GM18858 (cell line): ENCODE data around the gene SPP1.
"Not testable (repeated sequence)": the region's sequence is repeated elsewhere in the genome, so short reads cannot be mapped to it uniquely, and the experiment has no call there.

Source experiments
- ATAC-seq: cut with Tn5 transposase; IDR thresholded peaks from one replicate; pipeline ENCODE4 v1.9.1; 2021; ENCODE audit not compliant: unreplicated experiment

SPP1 gene

DNA sequence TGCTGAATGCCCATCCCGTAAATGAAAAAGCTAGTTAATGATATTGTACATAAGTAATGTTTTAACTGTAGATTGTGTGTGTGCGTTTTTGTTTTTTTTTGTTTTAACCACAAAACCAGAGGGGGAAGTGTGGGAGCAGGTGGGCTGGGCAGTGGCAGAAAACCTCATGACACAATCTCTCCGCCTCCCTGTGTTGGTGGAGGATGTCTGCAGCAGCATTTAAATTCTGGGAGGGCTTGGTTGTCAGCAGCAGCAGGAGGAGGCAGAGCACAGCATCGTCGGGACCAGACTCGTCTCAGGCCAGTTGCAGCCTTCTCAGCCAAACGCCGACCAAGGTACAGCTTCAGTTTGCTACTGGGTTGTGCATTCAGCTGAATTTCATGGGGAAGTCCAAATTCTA, at the start of gene SPP1:
Gene SPP1, plus strand, starts transcription at position 249 of the 400 bp plus-strand sequence. CDS start 1,182 bp downstream, outside the sequence.
- ATAC-seq, result no peak

DNA sequence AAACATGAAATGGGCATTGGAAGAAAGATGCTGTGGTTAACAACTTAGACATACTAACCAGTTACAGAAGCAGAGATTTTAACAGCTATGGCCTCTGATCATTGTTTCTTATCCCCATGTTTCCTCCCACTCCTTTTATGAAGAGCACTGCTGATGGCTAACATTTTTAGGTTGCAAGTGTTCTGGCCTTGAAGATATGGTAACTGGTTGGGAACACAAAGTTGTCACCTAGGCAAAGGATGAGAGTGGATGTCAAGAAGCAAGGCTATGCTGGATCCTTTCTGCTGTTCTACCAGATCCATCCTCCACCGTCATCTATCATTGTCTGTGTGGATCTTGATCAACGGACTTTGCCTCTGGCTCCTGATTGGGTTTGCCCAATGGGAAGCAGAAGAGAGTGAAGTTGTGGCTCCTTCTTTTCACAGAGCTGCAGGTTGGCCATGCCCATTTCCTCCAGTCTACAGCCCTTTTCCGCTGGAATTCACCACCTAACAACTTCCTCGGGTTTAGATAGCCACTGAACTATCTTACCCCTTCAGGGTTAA, 48.9 kb upstream of the SPP1 start:
- ATAC-seq, result no peak

DNA sequence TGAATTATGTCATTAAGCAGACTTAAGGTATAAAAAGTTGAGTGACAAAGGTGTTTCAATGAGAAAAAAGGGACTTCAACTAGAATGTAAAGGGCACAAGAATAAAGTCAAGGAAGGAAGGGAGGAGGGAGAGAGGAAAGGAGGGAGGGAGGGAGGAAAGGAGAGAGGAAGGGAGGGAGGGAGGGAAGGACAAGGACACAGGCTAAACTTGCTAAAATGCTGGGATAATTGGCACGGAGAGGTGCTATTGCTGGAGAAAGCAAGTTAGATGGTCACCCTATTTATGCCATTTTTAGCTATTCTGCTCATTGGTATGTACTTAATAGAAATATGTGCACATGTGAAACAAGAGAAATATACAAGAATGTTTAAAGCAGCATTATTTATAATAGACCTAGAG, 44.9 kb upstream of the SPP1 start:
- no peak for ATAC-seq

DNA sequence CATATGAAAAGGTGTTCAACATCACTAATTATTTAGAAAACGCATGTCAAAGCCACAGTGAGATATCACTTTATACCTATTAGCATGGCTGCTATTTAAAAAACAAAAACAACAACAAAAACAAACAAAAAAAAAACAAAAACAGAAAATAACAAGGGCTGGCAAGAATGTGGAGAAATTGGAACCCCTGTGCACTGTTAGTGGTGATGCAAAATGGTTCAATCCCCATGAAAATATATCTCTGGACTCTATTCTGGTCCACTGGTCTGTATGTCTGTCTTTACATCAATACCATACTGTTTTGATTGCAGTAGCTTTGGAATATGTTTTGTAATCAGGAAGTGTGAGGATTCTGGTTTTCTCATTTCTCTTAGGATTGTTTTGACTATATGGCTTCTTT, 43.6 kb upstream of the SPP1 start:
- no peak for ATAC-seq

DNA sequence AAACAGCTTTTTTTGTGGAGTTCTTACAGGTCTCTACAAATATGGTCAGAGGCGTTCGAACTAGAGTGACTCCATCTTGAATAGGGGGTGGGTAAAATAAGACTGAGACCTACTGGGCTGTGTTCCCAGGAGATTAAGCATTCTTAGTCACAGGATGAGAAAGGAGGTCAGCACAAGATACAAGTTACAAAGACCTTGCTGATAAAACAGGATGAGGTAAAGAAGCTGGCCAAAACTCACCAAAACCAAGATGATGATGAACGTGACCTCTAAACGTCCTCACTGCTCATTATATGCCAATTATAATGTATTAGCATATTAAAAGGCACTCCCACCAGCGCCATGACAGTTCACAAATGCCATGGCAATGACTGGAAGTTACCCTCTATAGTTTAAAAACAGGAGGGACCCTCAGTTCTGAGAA, 42.8 kb upstream of the SPP1 start:
- ATAC-seq, result no peak

DNA sequence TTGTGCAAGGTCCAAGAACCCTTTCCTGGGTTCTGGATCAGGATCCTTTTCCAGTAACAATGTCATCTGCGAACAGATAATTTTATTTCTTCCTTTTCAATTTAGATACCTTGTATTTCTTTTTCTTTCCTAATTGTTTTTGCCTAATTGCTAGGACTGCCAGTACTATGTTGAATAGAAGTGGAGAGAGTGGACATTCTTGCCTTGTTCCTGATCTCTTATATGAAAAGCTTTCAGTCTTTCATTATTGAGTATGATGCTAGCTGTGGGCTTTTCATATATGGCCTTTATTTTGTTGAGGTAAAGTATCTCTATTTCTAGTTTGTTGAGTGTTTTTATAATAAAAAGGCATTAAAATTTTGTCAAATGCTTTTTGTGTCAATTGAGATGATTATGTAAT, 42.2 kb upstream of the SPP1 start:
- ATAC-seq, result no peak

DNA sequence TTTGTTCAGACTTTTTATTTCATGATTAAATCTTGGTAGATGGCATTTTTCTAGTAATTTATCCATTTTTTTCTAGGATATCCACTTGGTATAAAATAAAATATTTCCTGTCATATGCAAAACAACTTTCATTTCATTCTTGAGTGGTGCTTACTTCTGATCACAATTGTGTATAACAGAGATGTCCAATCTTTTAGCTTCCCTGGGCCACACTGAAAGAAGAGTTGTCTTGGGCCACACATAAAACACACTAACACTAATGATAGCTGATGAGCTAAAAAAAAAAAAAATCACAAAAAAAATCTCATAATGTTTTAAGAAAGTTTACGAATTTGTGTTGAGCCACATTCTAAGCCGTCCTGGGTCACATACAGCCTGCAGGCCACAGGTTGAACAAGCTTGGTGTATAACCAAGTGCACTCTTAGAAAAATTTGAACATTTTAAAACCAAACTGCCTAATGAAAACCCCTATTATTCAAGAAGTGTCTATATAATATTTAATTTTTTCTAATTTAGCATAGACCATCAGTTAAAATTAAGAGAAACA, 41.3 kb upstream of the SPP1 start:
- no peak for ATAC-seq

DNA sequence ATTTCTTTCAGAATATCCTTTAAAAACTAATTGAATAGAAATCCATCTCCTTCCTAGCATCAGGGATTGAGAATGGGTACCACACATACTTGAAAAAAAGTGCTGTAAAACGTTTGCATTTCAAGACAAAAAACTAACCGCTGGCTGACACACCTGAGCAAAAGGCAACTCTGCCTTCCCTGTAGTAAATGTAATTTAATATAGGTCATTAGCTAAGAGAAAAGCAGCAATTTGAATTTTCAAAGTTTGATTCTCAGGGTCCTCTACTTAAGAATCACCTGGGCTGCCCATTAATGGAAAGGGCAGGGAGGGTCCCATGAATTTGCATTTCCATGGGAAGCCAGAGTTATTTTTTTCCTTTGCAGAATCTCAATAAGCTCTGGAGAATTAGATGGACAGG, 40.5 kb upstream of the SPP1 start:
- ATAC-seq, result no peak

DNA sequence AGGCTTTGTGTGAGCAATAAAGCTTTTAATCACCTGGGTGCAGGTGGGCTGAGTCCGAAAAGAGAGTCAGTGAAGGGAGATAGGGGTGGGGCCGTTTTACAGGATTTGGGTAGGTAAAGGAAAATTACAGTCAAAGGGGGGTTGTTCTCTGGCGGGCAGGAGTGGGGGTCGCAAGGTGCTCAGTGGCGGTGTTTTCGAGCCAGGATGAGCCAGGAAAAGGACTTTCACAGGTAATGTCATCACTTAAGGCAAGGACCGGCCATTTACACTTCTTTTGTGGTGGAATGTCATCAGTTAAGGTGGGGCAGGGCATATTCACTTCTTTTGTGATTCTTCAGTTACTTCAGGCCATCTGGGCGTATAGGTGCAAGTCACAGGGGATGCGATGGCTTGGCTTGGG, 39.6 kb upstream of the SPP1 start:
- not testable (repeated sequence) for ATAC-seq

DNA sequence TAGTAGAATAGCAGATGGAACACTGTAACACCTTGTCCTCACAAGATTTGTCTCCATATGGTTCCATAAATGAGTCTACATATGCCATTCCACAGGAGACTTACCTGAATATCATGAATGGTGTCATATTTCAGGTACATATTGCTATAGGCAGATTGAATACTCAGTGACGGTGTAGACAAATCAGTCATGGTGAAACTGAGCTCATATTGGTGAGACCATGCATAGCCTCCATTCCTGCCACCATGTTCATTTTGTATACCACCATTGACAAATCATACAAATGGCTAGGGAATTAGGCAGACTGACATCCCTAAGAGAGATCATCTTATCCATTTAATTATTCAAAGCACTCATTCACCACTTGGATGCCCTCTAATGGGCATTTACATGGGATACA, 38.0 kb upstream of the SPP1 start:
- no peak for ATAC-seq

DNA sequence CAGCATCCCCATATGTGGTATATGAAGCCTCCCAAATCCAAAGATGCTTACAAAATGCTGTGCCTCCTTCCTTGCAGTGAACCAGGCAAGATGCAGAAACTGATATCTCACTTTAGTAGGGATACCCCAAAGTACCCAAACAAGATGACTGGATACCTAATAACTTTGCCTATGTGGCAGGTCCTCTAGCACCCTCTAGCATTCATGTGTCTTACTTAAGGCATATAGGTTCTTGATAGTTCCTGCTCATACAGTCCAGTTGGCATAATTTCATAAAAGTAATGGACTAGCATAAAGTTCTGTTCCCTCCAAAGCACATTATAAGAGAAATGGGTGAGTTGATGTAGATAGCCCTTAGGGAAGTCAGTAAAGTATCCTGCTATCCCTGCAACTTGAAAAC, 36.8 kb upstream of the SPP1 start:
- no peak for ATAC-seq

DNA sequence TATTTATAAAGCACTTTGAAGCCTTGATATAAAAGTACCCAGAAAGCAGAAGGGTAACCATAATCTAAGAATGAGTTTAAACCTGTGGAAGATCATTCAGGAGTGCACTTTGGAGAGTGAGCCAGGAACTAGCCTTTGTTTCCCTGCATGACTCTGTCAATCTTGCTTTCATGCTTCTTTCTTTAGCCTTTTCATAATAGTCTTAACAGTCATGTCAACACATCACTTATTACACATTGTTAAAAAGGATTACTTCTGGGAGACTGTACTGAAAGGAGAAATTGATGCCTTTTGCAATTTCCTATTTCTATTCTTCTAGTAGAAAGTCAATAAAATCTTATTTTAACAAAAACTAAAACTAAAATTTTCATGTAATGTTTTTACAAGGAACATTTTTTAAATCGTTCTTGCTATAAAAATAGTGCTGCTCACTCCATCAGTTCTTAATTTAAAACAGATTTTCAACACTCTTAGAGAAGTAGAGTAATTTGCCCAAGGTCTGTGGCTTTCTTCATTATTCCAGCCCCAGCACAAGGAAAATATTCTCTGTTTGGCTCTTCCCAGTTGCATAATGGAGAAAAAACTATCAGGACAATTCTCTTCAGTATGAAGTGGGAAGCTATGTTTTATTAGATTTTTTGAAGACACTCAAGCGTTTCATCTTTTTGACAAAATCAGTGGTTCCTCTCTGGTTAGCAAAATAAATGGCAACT, 35.4 kb upstream of the SPP1 start:
- ATAC-seq, result no peak

DNA sequence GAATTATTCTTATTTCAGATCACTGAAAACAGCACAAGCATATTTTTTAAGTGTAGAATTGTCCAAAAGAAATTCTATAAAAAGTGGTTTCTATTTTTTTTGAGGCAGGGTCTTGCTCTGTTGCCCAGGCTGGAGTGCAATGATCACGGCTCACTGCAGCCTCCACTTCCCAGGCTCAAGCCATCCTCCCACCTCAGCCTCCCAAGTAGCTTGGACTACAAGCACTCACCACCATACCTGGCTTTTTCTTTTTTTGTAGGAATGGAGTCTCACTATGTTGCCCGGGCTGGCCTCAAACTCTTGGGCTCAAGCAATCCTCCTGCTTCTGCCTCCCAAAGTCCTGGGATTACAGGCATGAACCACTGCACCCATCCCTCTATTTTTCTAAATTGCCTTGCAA, 34.7 kb upstream of the SPP1 start:
- not testable (repeated sequence) for ATAC-seq

DNA sequence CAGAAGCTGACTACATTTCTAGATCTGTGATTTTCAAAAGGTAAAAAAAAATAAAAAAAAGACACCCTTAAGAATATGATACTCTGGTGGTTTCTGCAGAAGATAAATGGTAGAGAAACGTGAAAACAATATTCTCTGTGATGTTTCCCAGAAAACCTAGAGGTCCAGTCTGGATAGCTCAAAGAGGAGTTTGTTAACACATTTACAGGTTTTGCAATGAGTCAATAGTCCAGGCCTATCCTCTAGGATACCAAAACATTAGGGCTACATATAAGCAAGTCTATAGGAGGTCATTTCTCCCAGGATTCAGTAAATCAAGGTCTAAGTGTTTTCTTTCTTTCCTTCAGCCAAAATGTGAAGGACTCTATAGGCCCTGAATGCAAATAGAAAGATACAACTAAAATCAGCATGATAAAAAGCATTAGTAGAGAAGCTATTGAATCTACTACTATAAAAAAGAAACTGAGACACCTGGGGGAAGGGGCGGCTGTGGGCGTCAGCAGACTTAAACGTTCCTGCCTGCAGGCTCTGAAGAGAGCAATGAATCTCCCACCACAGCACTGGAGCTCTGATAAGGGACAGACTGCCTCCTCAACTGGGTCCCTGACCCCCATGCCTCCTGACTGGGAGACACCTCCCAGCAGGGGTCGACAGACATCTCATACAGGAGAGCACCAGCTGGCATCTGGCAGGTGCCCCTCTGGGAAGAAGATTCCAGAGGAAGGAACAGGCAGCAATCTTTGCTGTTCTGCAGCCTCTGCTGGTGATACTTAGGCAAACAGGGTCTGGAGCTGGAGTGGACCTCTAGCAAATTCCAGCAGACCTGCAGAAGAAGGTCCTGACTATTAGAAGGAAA, 33.7 kb upstream of the SPP1 start:
- no peak for ATAC-seq

DNA sequence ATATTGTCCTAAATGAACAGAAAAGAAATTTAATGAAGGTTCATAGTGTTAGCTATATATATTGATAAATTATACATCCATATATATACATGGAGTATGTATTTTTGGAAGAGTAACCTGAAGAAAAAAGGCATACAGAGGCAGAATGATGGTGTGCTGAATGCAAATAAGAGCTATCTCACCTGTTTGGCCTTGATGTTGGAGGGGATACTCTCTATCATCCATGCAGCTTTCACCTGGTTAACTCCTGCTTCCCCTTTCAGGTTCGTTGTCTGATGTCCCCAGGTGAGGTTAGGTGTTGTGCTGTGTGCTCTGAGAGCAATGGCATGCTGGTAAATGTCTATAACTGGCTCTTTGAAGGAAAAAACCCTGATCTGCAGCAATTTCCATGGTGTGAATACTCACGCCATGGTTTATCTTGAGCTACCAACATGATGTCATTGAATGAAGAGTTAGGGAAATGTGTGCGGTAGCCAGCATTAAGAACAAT, 31.8 kb upstream of the SPP1 start:
- ATAC-seq, result no peak

DNA sequence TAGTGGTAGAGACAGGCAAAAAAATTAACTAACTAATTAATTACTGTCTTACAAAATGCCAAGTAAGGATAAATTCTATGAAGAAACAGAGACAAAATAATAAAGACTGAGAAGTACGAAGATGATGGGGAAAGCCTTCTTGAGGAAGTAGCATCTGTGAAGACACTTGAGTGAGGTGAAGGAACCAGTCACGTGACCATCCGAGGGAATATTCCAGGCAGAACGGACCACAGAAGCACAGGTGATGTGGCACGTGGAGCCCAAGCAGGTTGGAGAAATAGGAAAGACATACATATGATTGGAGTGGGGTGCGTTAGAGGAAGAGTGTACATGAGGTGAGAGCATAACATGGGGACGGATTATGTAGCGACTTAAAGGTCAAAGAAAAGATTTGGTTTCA, 30.5 kb upstream of the SPP1 start:
- ATAC-seq, result no peak

DNA sequence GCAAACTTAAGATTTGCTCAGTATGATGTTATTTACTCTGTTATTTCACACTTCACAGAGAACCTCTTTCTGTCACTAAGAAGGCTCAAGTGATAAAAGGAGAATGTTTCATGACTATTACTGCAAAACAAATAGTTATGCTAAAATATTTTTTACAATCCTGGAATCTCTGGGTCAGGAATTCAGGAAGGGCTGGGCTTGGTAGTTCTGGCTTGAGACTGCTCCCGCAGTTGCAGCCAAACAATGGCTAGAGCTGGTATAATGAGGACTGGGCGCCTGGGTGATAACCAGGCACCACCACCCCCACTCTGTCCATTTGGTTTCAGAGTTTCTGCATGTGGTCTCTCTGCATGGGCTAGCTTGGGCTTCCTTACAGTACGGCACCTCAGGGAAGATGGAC, 28.7 kb upstream of the SPP1 start:
- no peak for ATAC-seq

DNA sequence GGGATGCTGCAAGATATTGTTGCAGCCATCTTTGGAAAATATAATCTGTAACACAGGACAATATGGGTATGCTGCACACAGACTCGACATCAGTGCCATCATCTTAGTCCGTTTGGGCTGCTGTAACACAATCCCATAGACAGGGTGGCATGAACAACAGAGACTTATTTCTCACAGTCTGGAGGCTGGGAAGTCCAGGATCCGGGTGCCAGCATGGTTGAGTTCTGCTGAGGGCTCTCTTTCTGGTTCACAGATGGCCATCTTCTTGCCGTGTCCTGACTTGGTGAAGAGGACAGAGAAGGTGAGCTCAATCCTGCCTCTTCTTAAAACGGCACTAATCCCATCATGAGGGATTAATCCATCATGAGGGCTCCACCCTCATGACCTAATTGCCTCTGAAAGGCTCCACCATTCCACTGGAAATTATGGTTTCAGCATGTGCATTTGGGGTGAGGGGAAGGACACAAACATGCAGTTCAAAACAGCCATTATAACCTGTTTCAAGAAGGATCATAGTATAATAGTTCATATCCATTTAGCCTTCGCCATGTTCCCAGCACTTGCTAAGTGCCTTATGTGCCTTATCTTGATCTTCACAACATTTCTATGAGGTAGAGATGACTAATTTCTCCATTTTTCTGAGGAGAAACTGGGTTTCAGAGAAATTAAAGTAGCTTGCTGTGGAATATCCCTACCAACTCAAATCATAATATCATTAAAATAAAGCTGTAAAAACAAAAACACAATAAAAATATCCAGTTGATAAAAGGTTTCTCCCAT, 27.9 kb upstream of the SPP1 start:
- no peak for ATAC-seq

DNA sequence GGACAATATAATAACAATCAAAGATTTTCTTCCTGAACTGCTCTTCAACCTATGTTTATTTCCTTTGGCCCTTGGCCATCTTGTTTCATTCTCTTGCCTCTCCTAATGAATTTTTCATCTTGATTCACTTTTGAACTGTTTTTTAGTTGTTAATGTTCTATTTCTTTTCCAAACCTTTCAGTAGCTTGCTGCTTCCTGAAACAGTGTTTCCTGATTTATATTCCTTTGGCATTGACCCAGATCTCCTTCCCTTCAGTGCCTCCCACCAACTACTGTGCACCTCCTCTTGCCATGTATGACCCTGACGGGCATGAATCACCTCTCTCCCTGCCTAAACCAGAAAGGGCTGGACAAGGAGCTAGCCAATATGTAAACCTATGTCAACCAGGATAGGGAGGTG, 25.6 kb upstream of the SPP1 start:
- ATAC-seq, result no peak

DNA sequence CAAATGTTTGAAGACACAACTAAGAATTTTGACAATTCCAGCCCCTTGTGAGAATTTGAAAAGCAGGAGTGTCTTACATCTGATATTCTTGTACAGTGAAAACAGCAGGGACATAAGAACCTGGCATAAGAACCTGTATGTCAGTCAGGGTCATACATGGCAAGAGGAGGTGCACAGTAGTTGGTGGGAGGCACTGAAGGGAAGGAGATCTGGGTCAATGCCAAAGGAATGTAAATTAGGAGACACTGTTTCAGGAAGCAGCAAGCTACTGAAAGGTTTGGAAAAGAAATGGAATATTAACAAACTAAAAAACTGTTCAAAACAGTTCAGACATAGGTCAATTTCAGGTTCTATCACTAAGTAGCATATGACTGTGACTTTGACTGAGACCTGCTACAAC, 25.0 kb upstream of the SPP1 start:
- no peak for ATAC-seq

DNA sequence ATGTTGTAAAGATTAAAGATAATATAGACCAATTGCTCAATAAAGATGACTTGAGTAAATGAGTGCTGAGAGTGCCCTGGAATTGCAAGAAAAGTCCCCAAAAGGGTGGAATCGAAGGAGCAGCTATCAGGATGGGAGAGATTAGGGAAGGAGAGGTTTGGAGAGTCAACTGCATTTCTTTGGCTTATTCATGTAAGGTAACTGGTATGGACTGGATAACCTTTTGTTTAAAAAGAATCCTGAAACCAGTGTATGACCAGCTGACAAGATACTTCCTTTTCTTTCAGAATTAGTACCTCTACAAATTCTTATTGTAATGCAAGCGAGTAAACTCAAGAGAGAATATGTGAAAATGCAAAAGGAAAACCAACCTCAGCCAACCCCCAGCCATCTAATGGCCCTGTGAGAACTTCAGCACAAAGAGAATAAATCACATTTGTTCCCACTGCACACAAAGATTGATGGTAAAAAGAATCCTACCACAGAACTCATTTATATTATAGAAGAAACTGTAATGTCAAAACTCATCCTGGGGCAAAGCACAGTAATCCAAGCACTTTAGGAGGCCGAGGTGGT, 24.5 kb upstream of the SPP1 start:
- ATAC-seq, result no peak
